GM18868 (cell line): ENCODE results near the gene NFIX.

ENCODE experiments used
- ATAC-seq: cut with Tn5 transposase; IDR thresholded peaks from one replicate; pipeline ENCODE4 v1.9.1; 2021; ENCODE audit warnings: mild to moderate bottlenecking, moderate library complexity; ENCODE audit not compliant: unreplicated experiment

The NFIX gene

GRCh38 chr19:13018035-13018914, 23.0 kb downstream of the NFIX start:
- no peak for ATAC-seq

- ATAC-seq = no peak
Observed at GRCh38 chr19:13019332-13019731, 24.1 kb downstream of the NFIX start.

- ATAC-seq = no peak
Observed at GRCh38 chr19:13020002-13020414, 24.7 kb downstream of the NFIX start.

- ATAC-seq = no peak
Observed at GRCh38 chr19:13022111-13022858, 27.0 kb downstream of the NFIX start.

GRCh38 chr19:13022859-13023636, 27.8 kb downstream of the NFIX start:
- no peak for ATAC-seq

GRCh38 chr19:13023656-13024055, 28.4 kb downstream of the NFIX start:
- ATAC-seq = no peak

GRCh38 chr19:13024126-13024950, 29.1 kb downstream of the NFIX start:
- no peak for ATAC-seq

- no peak for ATAC-seq
Observed at GRCh38 chr19:13024951-13025697, 29.8 kb downstream of the NFIX start.

- no peak for ATAC-seq
Observed at GRCh38 chr19:13025819-13026456, 30.7 kb downstream of the NFIX start.

- ATAC-seq = no peak
Observed at GRCh38 chr19:13026462-13027370, 31.4 kb downstream of the NFIX start.

GRCh38 chr19:13027557-13027956, 32.3 kb downstream of the NFIX start:
- no peak for ATAC-seq

GRCh38 chr19:13028027-13028426, 32.8 kb downstream of the NFIX start:
- ATAC-seq = no peak

- ATAC-seq = no peak
Observed at GRCh38 chr19:13029301-13029880, 34.1 kb downstream of the NFIX start.

- ATAC-seq = no peak
Observed at GRCh38 chr19:13029893-13030292, 34.6 kb downstream of the NFIX start.

- no peak for ATAC-seq
Observed at GRCh38 chr19:13031917-13032623, 36.8 kb downstream of the NFIX start.

- no peak for ATAC-seq
Observed at GRCh38 chr19:13032837-13033236, 37.6 kb downstream of the NFIX start.

- ATAC-seq = no peak
Observed at GRCh38 chr19:13033244-13033643, 38.0 kb downstream of the NFIX start.
